K562 (cell line): ENCODE measurements around the gene PNPLA7.

Source experiments
- EZH2 ChIP-seq: IDR thresholded peaks from 2 replicates; pipeline ENCODE4 v1.6.1; 2012; ENCODE audit warnings: low read depth, mild to moderate bottlenecking, inconsistent platforms, low read length, borderline replicate concordance
- KHSRP ChIP-seq: fragments of 450-650 bp; IDR thresholded peaks from 2 replicates; pipeline ENCODE4 v1.6.1; 2017

GRCh38 chr9:137436761-137437600 is 113.2 kb downstream of the PNPLA7 start:
- no peak for TF ChIP-seq EZH2
- no peak for TF ChIP-seq KHSRP
